Measurements from ENCODE around the gene OR6C2.
"Not testable (repeated sequence)": the region's sequence is repeated elsewhere in the genome, so short reads cannot be mapped to it uniquely, and the experiment has no call there.

The OR6C2 gene

GRCh38 chr12:55443776-55444175, at the start of gene OR6C2:
OR6C2 (plus strand) TSS chr12:55444076; CDS start chr12:55452214, 8,138 bp downstream.
- DNase-seq, result no peak

GRCh38 chr12:55396326-55396725, 47.5 kb upstream of the OR6C2 start:
- DNase-seq, result no peak

- DNase-seq, result no peak
Measured at GRCh38 chr12:55400229-55400628, 43.6 kb upstream of the OR6C2 start, which contains the start of gene OR6C65. OR6C65 (plus strand) TSS chr12:55400529; CDS start chr12:55400529, 0 bp downstream.

GRCh38 chr12:55407866-55408265, 36.0 kb upstream of the OR6C2 start:
- no peak for DNase-seq

GRCh38 chr12:55409133-55409532, 34.7 kb upstream of the OR6C2 start:
- DNase-seq, result not testable (repeated sequence)

- DNase-seq, result not testable (repeated sequence)
Measured at GRCh38 chr12:55412138-55412537, 31.7 kb upstream of the OR6C2 start.

GRCh38 chr12:55413498-55414388, 30.1 kb upstream of the OR6C2 start:
- DNase-seq, result not testable (repeated sequence)

DNA sequence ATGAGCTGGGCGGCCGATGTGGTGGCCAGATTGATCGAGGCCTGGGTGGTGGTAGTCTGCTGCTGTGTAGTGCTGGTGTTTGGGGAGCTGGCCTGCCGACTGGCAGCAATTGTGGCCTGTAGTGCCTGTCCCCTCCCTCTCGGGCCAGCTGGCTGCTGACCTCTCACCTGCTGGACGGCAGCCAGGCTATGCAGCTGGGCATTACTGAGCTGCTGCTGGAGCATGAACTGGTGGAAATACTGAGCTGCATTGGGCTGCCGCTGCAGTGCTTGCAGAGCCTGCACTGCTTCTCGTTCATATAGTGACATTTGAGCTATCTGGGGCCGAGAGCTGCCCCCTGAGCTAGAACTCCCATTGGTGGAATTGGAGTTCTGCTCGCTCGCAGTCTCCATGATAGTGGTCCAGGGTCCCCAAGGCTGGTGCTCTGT, 29.5 kb upstream of the OR6C2 start:
- DNase-seq, result not testable (repeated sequence)

- DNase-seq, result not testable (repeated sequence)
Measured at GRCh38 chr12:55414889-55415288, 29.0 kb upstream of the OR6C2 start.

GRCh38 chr12:55416961-55417360, 26.9 kb upstream of the OR6C2 start:
- DNase-seq, result no peak

DNA sequence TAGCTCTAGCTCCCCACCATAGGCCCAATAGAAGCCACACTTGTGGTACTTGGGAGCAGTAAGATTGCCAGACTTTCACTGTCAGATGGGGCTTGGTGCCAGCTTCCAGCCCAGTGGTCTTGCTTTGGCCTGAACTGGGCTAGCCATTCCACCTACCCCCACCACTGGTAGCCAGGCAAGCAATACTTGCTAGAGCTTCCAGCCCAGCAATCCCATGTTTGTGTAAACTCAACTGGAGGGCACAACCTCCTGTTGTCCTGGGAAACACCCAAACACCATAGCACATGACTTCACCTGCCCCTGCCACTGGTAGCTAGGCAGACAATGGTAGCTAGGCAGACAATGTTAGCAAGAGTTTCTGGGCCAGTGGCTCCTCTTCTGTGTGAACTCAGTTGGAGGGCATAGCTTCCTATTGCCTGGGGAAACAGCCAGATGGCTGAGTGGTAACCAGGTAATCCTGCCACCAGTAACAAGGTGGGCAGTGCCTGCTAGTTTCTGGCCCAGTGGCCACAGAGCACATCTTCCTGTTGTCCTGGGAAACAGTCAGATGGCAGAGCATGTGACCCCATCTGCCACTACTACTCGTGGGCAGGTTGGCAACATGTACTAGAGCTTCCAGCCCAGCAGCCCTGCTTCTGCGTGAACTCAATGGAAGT, 23.4 kb upstream of the OR6C2 start:
- no peak for DNase-seq

GRCh38 chr12:55425954-55426353, 17.9 kb upstream of the OR6C2 start, which contains the start of gene OR6C76:
OR6C76 (plus strand) TSS chr12:55426254; CDS start chr12:55426254, 0 bp downstream.
- DNase-seq, result no peak

GRCh38 chr12:55428331-55429243, 15.3 kb upstream of the OR6C2 start:
- no peak for DNase-seq

- DNase-seq, result not testable (repeated sequence)
Measured at GRCh38 chr12:55441233-55441632, 2.6 kb upstream of the OR6C2 start.

DNA sequence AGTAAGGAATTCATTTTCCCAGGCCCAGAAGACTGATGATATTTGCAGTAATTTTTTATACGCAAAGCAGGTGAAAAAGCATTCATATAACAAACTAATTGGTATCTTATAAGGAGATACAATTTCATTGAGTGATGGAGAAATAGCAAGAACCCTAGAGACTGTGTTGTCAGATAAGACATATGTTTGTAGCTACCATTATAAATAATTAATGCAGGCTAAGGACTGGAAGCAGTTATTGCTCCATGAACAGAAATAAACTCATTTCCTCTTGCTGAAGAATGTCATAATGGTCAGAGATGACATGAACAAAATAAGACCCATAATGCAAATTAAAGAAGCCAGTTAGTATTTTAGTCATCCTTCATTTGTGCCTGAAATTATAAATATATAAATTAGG, 1.5 kb downstream of the OR6C2 start:
- DNase-seq, result no peak

- no peak for DNase-seq
Measured at GRCh38 chr12:55446326-55446725, 2.5 kb downstream of the OR6C2 start.

DNA sequence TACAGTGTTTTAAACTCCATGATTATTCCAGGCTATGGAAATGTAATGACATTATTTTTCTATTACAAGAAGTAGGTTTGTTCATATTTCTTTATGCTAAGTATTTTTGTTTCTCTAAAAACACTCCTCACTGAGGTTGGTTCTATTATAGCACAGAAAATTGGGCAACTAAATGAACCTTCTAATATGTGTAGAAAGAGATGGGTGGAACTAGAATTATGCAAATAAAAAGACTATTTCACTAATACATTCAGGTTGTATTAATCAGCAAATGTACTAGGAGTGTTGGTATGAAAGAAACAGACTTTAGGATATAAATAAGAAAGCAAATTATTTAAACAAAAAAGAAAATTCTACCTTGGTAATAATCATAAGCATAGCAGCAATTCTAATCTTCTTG, 4.9 kb downstream of the OR6C2 start:
- no peak for DNase-seq

DNA sequence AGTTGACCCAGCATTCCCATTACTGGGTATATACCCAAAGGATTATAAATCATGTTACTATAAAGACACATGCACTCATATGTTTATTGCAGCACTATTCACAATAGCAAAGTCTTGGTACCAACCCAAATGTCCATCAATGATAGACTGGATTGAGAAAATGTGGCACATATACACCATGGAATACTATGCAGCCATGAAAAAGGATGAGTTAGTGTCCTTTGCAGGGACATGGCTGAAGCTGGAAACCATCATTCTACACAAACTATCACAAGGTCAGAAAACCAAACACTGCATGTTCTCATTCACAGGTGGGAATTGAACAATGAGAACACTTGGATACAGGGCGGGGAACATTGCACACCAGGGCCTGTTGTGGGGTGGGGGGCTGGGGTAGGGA, 21.1 kb downstream of the OR6C2 start:
- DNase-seq, result not testable (repeated sequence)

GRCh38 chr12:55467836-55468235, 24.0 kb downstream of the OR6C2 start:
- DNase-seq, result no peak

DNA sequence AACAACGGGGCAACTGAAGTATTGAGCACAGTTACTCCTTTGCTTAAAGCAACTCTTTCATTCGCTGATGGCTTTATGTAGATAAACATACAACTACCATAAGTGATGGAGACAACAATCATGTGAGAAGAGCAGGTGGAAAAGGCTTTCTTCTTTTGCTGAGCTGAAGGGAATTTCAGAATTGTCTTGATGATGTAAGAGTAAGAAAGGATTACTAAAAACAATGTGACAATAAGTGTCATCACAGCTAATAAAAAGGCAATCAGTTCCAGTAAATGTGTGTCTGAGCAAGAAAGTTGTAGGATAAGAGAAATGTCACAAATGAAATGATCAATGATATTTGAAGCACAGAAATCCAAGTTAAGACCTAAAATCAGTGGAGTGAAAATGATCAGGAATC, 25.4 kb downstream of the OR6C2 start:
- DNase-seq, result no peak

GRCh38 chr12:55470088-55470829, 26.4 kb downstream of the OR6C2 start, which contains the start of gene OR6C70:
OR6C70 (minus strand) TSS chr12:55470138; CDS start chr12:55470138, 0 bp downstream.
- DNase-seq, result no peak

DNA sequence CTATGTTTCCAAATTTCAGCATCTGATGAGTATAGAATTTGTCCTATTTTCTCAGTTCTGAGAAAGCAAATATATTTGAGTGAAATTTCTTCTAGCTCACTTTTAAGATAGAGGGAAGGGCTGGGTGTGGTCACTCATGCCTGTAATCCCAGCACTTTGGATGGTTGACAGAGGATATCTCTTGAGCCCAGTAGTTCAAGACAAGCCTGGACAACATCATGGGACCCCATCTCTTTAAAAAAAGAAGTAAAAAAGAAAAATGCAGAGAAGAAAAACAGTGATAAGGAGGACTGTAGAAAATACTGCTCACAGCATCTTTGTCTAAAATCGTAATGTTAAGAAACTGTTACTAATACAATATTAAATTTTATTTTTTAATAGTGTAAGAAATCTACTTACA, 28.4 kb downstream of the OR6C2 start:
- no peak for DNase-seq
